Smooth muscle cell (in vitro differentiated cells): ENCODE results near the gene TAOK1. TPM values are rescaled to one million over a fixed set of nuclear protein-coding genes. Genes with fewer than 3 reads are reported as not detected.

Experiments used
- DNase-seq: peaks from one replicate; lab custom pipeline; 2025; ENCODE audit not compliant: unreplicated experiment; lab: John Stamatoyannopoulos, UW
- H2AFZ ChIP-seq: fragments of 200-600 bp; sonication (generic); 2 replicates; pipeline ENCODE4 v1.6.0; 2016; ENCODE audit warnings: antibody characterized with exemption, low read depth, mild to moderate bottlenecking
- H3F3A ChIP-seq: fragments of 200-600 bp; sonication (generic); 2 replicates; pipeline ENCODE4 v1.6.0; 2017; ENCODE audit warnings: antibody characterized with exemption, low read depth
- H3K27ac ChIP-seq: fragments of 200-600 bp; sonication (generic); 2 replicates; pipeline ENCODE4 v1.5.1; 2016; ENCODE audit warnings: low read depth, mild to moderate bottlenecking
- H3K27me3 ChIP-seq: fragments of 200-600 bp; sonication (generic); 2 replicates; pipeline ENCODE4 v1.6.1; 2016; ENCODE audit warnings: low read depth, mild to moderate bottlenecking
- H3K36me3 ChIP-seq: fragments of 200-600 bp; sonication (generic); 2 replicates; pipeline ENCODE4 v1.5.1; 2016; ENCODE audit warnings: low read depth
- H3K4me1 ChIP-seq: fragments of 200-600 bp; sonication (generic); 2 replicates; pipeline ENCODE4 v1.5.1; 2016; ENCODE audit warnings: low read depth
- H3K4me2 ChIP-seq: fragments of 200-600 bp; sonication (generic); 2 replicates; pipeline ENCODE4 v1.6.0; 2016; ENCODE audit warnings: mild to moderate bottlenecking
- H3K4me3 ChIP-seq: fragments of 200-600 bp; sonication (generic); 2 replicates; pipeline ENCODE4 v1.5.1; 2016; ENCODE audit warnings: mild to moderate bottlenecking
- H3K79me2 ChIP-seq: fragments of 200-600 bp; sonication (generic); 2 replicates; pipeline ENCODE4 v1.6.0; 2016; ENCODE audit warnings: low read depth, mild to moderate bottlenecking
- H3K9ac ChIP-seq: fragments of 200-600 bp; sonication (generic); 2 replicates; pipeline ENCODE4 v1.6.0; 2016; ENCODE audit warnings: low read depth
- H3K9me3 ChIP-seq: fragments of 200-600 bp; sonication (generic); replicated peaks from 2 replicates; pipeline ENCODE4 v1.5.1; 2016; ENCODE audit warnings: low read depth
- H4K20me1 ChIP-seq: fragments of 200-600 bp; sonication (generic); 2 replicates; pipeline ENCODE4 v1.6.0; 2016; ENCODE audit warnings: low read depth
- CTCF ChIP-seq: fragments of 200-600 bp; sonication (generic); IDR thresholded peaks from 2 replicates; pipeline ENCODE4 v1.5.1; 2017; ENCODE audit warnings: borderline replicate concordance, mild to moderate bottlenecking, antibody characterized with exemption; ENCODE audit not compliant: insufficient read depth, poor library complexity, severe bottlenecking
- WGBS: methylation state at CpG from one replicate; pipeline ENCODE4 v1.1.7; 2016; ENCODE audit warnings: low lambda C conversion rate; 5-methylcytosine and 5-hydroxymethylcytosine counted together
- polyA plus RNA-seq: library from polyadenylated mRNA; unstranded; fragments of >200 nt; fragmentation: Nextera tagmentation; extraction: Ambion mirVana; gene quantifications from 2 replicates; pipeline ENCODE4 v1.2.1, GENCODE V29; 2016
- total RNA-seq: library from RNA; depleted of rRNA; stranded (reverse); fragments of >200 nt; gene quantifications from 2 replicates; pipeline ENCODE4 v1.2.3, GENCODE V29; 2014

Gene TAOK1
- total and polyA plus RNA-seq, 2 experiments from 2014 or later = 4.7 to 58.7 TPM

GRCh38 chr17:29544066-29544465 lies 153.9 kb downstream of the TAOK1 start:
- H4K20me1 ChIP-seq = peaks cover 20% of the 10 kb centered on the region
- no peak overlapping the region for H3K27ac ChIP-seq
- no peaks in the 10 kb centered on the region for H3K4me1 ChIP-seq
- no peak overlapping the region for H3K4me3 ChIP-seq
- 92% methylated on average over 4 of the region's 4 CpGs for WGBS
- no peak for TF ChIP-seq CTCF
- H3K9ac ChIP-seq = no peak overlapping the region
- DNase-seq = no peak
- H2AFZ ChIP-seq = no peak overlapping the region
- H3F3A ChIP-seq = peaks cover 4% of the 10 kb centered on the region
- H3K27me3 ChIP-seq = no peaks in the 10 kb centered on the region
- H3K36me3 ChIP-seq = peaks cover 12% of the 10 kb centered on the region
- H3K9me3 ChIP-seq = no peaks in the 10 kb centered on the region
- H3K79me2 ChIP-seq = no peaks in the 10 kb centered on the region
- no peak overlapping the region for H3K4me2 ChIP-seq

GRCh38 chr17:29546085-29546484 lies 155.9 kb downstream of the TAOK1 start:
- 97% methylated on average over 1 of the region's 1 CpG for WGBS
- Histone ChIP-seq H3K27me3 (no peaks in the 10 kb centered on the region), H3K36me3 (peaks cover 12% of the 10 kb centered on the region)

GRCh38 chr17:29546830-29547229 lies 156.7 kb downstream of the TAOK1 start:
- H4K20me1 ChIP-seq = peaks cover 38% of the 10 kb centered on the region
- no peak overlapping the region for H3K4me2 ChIP-seq
- H3K79me2 ChIP-seq = no peaks in the 10 kb centered on the region
- no peaks in the 10 kb centered on the region for H3K4me1 ChIP-seq
- H2AFZ ChIP-seq = no peak overlapping the region
- DNase-seq = no peak
- H3K27me3 ChIP-seq = no peaks in the 10 kb centered on the region
- no peak overlapping the region for H3K9ac ChIP-seq
- no peaks in the 10 kb centered on the region for H3K9me3 ChIP-seq
- 78% methylated on average over 1 of the region's 1 CpG for WGBS
- H3F3A ChIP-seq = peaks cover 4% of the 10 kb centered on the region
- no peak for TF ChIP-seq CTCF
- H3K27ac ChIP-seq = no peak overlapping the region
- H3K4me3 ChIP-seq = no peak overlapping the region
- peaks cover 12% of the 10 kb centered on the region for H3K36me3 ChIP-seq

More at GRCh38 chr17:29546085-29546484, 155.9 kb downstream of the TAOK1 start:
- no peak overlapping the region for H3K4me3 ChIP-seq
- no peak overlapping the region for H3K4me2 ChIP-seq
- H3K9ac ChIP-seq = no peak overlapping the region
- H3K79me2 ChIP-seq = no peaks in the 10 kb centered on the region
- H3F3A ChIP-seq = peaks cover 4% of the 10 kb centered on the region
- H3K27ac ChIP-seq = no peak overlapping the region
- TF ChIP-seq CTCF = no peak
- no peak overlapping the region for H2AFZ ChIP-seq
- DNase-seq = no peak
- H3K4me1 ChIP-seq = no peaks in the 10 kb centered on the region
- peaks cover 35% of the 10 kb centered on the region for H4K20me1 ChIP-seq
- no peaks in the 10 kb centered on the region for H3K9me3 ChIP-seq

GRCh38 chr17:29549177-29549923 lies 159.2 kb downstream of the TAOK1 start:
- Histone ChIP-seq H2AFZ (no peak overlapping the region), H3K27ac (no peak overlapping the region), H3K9me3 (no peaks in the 10 kb centered on the region), H3F3A (peaks cover 4% of the 10 kb centered on the region), H3K36me3 (no peaks in the 10 kb centered on the region), H3K79me2 (no peaks in the 10 kb centered on the region), H3K4me3 (no peak overlapping the region), H3K4me1 (no peaks in the 10 kb centered on the region), H3K9ac (no peak overlapping the region), H4K20me1 (peaks cover 38% of the 10 kb centered on the region), H3K4me2 (no peak overlapping the region), H3K27me3 (no peaks in the 10 kb centered on the region)
- no peak for DNase-seq
- 86% methylated on average over 5 of the region's 5 CpGs for WGBS
- no peak for TF ChIP-seq CTCF
